ENCODE measurements around the gene TWF1. TPM values are rescaled to one million over a fixed set of nuclear protein-coding genes. Genes with fewer than 3 reads are reported as not detected.

TWF1 gene
- total RNA-seq (2014; rRNA removed; shearing (Covaris generic)) = 180 and 197 TPM in 2 replicates
- polyA plus RNA-seq (2015; cell fraction: cytosol; rRNA removed) = 149 and 188 TPM in 2 replicates
- 71.8 and 84.8 TPM in 2 replicates for polyA plus RNA-seq (2015; cell fraction: nucleus; rRNA removed)

- peak; percentile 79 for DNase-seq (ENCODE audit: low read depth)
Observed at GRCh38 chr12:43805860-43806736, at the start of gene TWF1. TSS of gene TWF1 (minus strand) at chr12:43806317. CDS start at chr12:43806245, 72 bp downstream.

DNA sequence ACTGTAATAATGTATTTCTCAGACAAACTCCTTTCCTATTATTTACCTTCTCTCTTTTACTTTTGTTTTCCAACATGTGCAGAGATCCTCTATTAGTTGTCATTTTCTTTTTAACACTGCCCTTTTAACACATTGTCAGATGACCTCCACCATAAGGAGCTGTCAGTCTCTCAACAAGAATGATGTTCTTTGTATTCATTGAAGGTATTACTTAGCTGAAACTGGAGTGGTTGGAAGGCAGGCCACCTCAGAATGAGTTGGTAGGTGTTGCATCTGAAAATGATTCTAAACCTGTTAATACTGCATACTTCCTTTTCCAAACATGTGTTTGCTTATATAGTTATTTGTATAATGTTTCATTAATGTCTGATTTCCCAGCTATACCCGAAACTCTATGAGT is 46.6 kb upstream of the TWF1 start:
- DNase-seq (ENCODE audit: low read depth) = no peak

DNA sequence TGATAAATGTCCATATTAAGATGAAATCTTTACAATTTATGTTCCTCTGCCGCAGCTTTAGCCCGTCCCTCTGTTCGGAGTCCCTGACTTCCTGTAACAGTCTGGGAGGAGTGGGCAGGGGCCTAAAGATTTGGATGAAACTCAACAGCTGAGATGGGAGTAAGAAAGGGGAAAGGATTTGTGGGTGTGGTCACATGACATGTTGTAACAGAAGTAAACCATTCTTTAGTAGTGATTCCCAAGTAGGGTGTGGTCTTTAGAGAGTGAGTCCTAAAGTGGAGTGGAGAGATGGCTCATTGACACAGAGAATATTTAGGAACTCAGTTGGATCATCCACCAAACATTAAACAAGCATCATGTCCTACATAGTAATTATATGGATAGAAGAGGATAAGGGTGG is 42.7 kb upstream of the TWF1 start:
- no peak for DNase-seq (ENCODE audit: low read depth)

DNA sequence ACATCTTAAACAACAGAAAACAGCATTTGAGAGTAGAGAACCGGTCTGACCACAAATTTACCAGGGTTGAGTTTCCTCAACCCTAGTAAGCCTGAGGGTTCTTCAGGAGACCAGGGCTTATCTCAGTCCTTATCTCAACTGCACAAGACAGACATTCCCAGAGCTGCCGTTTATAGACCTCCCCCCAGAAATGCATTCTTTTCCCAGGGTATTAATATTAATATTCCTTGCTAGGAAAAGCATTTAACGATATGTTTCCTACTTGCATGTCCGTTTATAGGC is 42.0 kb upstream of the TWF1 start:
- no peak for DNase-seq (ENCODE audit: low read depth)

DNA sequence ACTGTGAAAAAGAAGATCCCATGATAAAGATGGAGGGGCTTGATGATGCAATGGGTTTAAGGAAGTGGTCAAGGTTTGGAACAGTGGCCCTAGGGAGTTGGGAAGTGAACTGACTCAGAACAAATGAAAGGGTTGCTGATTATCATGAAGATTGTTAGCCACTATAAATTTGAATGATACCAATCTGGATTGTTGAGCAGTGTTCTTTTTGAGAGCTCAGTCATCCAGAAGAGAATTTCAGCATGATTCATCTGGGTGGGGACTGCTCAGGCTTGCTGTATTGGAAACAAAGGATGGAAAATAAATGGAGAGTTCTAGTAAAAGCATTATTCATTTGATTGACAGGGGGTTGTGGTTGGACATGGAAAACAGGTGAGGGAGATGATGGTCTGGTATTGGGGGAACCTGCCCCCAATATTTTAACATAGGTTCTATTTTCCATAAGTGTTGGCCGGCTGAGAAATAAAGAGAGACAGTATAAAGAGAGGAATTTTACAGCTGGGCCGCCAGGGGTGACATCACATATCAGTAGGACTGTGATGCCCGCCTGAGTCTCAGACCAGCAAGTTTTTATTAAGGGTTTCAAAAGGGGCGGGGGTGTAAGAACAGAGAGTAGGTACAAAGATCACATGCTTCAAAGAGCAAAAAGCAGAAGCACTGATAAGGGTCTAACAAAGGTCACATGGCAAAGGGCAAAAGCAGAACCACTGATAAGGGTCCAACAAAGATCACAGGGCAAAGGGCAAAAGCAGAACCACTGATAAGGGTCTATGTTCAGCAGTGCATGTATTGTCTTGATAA is 41.5 kb upstream of the TWF1 start:
- DNase-seq (ENCODE audit: low read depth) = peak; percentile 81

DNA sequence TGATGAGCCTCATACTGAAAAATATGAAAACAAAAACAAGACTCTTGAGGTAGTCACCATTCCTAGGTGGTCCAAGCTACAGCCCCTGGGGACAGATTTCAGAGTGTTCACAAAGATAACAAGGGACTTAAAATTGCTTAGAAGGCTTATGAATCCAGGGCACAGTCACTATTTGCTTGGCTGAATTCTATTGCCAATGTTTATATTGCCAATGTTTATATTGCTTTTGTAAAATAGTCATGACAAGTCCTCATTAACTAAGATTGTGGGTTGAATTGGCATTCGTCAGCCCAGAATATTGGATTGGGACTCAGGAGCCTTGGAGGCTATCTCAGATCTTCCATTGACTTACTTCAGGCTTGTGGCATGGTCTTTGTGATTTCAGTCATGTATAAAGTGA is 36.1 kb upstream of the TWF1 start:
- no peak for DNase-seq (ENCODE audit: low read depth)

DNA sequence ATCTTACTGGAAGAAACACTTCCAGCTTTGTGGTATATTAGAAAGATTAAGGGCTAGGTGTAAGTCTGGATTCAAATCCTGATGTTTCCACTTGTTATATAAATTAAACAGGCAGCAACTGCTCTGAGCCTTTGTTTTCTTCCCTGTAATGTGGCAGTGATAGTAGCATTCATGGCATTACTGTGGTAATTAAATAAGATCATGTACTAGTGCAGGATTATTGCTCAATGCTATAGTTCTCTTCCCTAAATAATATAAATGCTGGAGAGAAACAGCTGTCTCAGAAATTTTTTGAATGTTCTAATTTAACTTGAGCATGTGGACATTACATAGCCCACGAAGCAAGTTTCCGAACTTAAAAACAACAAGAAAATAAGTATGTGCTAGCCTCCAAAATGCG is 35.1 kb upstream of the TWF1 start:
- no peak for DNase-seq (ENCODE audit: low read depth)

DNA sequence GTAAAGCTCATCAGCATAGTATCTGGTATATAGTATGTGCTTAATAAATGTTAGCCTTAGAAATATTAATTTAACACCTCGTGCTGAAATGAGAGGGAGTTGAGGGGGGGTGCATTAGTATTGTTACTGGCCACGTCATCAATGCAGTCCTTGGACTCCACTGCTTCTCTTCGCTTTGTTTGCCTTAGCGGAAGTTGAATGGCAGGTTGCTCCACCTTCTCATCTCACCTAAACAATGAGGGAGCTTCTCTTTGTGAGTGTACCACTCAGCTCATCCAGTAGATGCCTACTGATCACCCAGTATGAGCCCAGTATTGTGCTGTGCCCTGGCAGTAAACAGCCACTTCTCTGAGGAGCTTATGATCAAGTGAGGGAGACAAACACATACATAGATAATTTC is 34.2 kb upstream of the TWF1 start:
- no peak for DNase-seq (ENCODE audit: low read depth)

DNA sequence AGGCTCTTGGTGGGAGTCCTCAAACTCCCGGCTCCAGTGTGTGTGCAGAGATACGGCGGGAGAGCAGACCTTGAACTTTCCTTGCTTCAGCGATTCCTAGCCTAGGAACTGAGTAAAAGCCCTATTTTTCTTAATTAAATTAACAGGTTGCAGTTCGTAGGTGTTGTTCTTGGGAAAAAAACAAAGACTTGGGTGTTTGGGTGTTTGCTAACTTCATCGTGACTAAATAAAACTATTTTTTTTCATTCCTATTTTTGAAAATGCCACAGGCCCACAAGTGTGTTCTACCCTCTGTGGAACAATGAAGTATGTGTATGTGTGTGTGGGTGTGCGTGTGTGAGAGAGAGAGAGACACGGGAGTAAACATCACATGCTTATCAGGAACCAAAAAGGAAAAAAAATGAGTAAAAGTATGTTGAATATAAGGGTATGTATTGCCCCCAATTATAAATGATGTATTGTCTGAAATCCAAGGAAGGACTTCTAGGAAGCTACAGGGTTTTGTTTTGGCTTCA is 30.4 kb upstream of the TWF1 start:
- peak; percentile 10 for DNase-seq (ENCODE audit: low read depth)

GRCh38 chr12:43835656-43836474 is 29.7 kb upstream of the TWF1 start, which contains the start of gene TMEM117:
TSS of gene TMEM117 (plus strand) at chr12:43836081.
- peak; percentile 55 for DNase-seq (ENCODE audit: low read depth)

DNA sequence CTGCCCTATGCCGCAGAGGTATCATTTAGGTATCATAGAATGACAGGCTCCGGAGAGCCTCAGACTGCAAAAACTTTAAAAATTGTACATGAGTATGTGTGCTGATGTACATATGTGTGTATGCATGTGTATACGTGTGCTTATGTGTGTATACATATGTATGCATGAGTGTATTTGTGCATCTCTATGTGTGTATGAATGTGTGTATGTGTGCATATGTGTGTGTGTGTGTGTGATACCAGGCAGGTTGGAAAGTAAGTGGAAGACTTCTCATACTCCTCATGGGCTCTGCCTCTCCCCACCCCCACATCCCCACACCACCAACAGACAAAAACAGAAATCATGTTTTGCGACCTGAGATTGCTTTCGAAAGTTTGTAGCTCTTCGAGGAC is 29.1 kb upstream of the TWF1 start:
- no peak for DNase-seq (ENCODE audit: low read depth)

- no peak for DNase-seq (ENCODE audit: low read depth)
Observed at GRCh38 chr12:43832463-43833168, 26.5 kb upstream of the TWF1 start.

- no peak for DNase-seq (ENCODE audit: low read depth)
Observed at GRCh38 chr12:43827093-43827492, 21.0 kb upstream of the TWF1 start.

GRCh38 chr12:43826681-43827080 is 20.6 kb upstream of the TWF1 start:
- DNase-seq (ENCODE audit: low read depth) = no peak

GRCh38 chr12:43824207-43824775 is 18.2 kb upstream of the TWF1 start:
- DNase-seq (ENCODE audit: low read depth) = no peak

DNA sequence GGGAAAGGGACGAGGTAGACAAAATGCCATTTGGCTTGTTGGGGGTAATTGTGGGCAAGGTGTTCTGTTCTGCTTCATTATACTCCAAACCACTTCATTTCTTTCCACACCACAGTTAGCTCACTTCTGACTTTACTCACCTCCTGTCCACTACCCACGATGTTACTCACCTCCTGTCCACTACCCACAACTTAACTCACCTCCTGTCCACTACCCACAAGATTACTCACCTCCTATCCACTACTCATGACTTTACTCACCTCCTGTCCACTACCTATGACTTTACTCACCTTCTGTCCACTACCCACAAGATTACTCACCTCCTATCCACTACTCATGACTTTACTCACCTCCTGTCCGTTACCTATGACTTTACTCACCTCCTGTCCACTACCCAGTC is 10.1 kb upstream of the TWF1 start:
- peak; percentile 69 for DNase-seq (ENCODE audit: low read depth)

- no peak for DNase-seq (ENCODE audit: low read depth)
Observed at GRCh38 chr12:43815416-43815815, 9.3 kb upstream of the TWF1 start.

- peak; percentile 24 for DNase-seq (ENCODE audit: low read depth)
Observed at GRCh38 chr12:43812926-43813325, 6.8 kb upstream of the TWF1 start.

DNA sequence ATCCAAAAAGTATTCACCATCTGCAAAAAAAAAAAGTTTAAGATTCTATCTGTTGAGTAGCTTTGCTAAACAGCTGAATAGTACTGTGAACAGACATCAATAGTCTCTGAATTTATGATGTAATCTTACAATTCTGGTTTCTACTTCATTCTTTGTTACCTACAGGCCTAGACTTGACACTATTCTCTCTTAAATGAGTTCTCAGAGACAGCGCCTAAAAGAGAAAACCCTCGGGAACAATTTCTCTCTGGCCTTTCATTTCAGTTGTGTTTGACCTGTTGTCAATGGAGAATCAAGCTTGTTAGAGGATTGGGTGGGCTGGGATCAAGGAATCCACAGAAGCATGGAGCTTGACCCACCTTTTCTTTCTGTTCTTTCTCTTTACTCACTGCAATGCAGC is 5.9 kb upstream of the TWF1 start:
- DNase-seq (ENCODE audit: low read depth) = no peak

GRCh38 chr12:43807386-43807785 is 1.3 kb upstream of the TWF1 start:
- DNase-seq (ENCODE audit: low read depth) = no peak

DNA sequence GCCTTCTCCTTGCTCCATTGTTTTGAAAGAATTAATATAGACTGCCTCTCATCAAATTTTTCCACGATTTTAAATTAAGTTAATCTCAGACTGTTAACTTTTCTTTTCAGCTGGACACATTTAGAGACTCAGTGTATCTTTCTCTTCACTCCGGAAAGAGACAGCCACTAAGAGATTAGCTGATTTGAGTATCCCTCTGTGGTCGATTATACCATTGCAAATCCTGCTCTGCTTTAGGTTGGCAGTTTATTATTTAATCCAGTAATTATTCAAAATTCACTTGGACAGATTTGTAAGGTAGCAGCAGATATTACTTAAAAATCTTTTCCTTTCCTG is 588 bp upstream of the TWF1 start:
- DNase-seq (ENCODE audit: low read depth) = no peak
